NT2/D1 (cell line): Measurements from ENCODE around the gene KCNQ1.

ENCODE experiments used
- DNase-seq: peaks from one replicate; pipeline ENCODE4 v3.0.0-alpha.2; 2011; ENCODE audit warnings: low read depth, low spot score
- H3K27me3 ChIP-seq: 2 replicates; pipeline ENCODE4 v1.6.0; 2011; ENCODE audit warnings: mild to moderate bottlenecking; ENCODE audit not compliant: insufficient read length, insufficient read depth
- H3K36me3 ChIP-seq: 2 replicates; pipeline ENCODE4 v1.6.1; 2011; ENCODE audit warnings: mild to moderate bottlenecking, low read length, mixed read lengths; ENCODE audit not compliant: insufficient read depth, insufficient read length
- H3K4me1 ChIP-seq: 2 replicates; pipeline ENCODE4 v1.5.1; 2011; ENCODE audit not compliant: insufficient read depth, insufficient read length
- H3K4me3 ChIP-seq: 2 replicates; pipeline ENCODE4 v1.5.1; 2011; ENCODE audit warnings: low read depth; ENCODE audit not compliant: insufficient read length
- H3K9ac ChIP-seq: 2 replicates; pipeline ENCODE4 v1.6.0; 2011; ENCODE audit warnings: low read depth; ENCODE audit not compliant: insufficient read length
- H3K9me3 ChIP-seq: 2 replicates; pipeline ENCODE4 v1.5.1; 2011; ENCODE audit warnings: mild to moderate bottlenecking, low read length; ENCODE audit not compliant: insufficient read depth
- SUZ12 ChIP-seq: IDR thresholded peaks from 2 replicates; pipeline ENCODE4 v1.6.1; 2011; ENCODE audit not compliant: insufficient read length, insufficient read depth; ENCODE audit errors: extremely low read depth
- YY1 ChIP-seq: IDR thresholded peaks from 2 replicates; pipeline ENCODE4 v1.6.1; 2011; ENCODE audit not compliant: insufficient read length, insufficient read depth
- ZNF274 ChIP-seq: IDR thresholded peaks from 2 replicates; pipeline ENCODE4 v1.6.1; 2011; ENCODE audit warnings: mild to moderate bottlenecking, low read depth, low read length

The KCNQ1 gene

GRCh38 chr11:2813141-2813908, 368.5 kb downstream of the KCNQ1 start:
- Histone ChIP-seq H3K9ac (no peak overlapping the region), H3K9me3 (peaks cover 19% of the 10 kb centered on the region; the same call in 1 of the 2 replicates), H3K4me1 (peaks cover 22% of the 10 kb centered on the region), H3K36me3 (no peaks in the 10 kb centered on the region), H3K4me3 (no peak overlapping the region), H3K27me3 (peaks cover 40% of the 10 kb centered on the region)
- TF ChIP-seq ZNF274 (no peak), SUZ12 (no peak), YY1 (no peak)
- no peak for DNase-seq

- H3K9me3 ChIP-seq: peaks cover 23% of the 10 kb centered on the region
- H3K27me3 ChIP-seq: peaks cover 38% of the 10 kb centered on the region
- DNase-seq: no peak
- H3K4me1 ChIP-seq: peaks cover 22% of the 10 kb centered on the region
- no peak overlapping the region for H3K9ac ChIP-seq
- no peak for TF ChIP-seq ZNF274
- no peak for TF ChIP-seq YY1
- no peak for TF ChIP-seq SUZ12
- H3K4me3 ChIP-seq: no peak overlapping the region
- no peaks in the 10 kb centered on the region for H3K36me3 ChIP-seq
These were observed 369.2 kb downstream of the KCNQ1 start for GRCh38 chr11:2813968-2814367.

GRCh38 chr11:2814751-2815150, 369.9 kb downstream of the KCNQ1 start:
- no peak overlapping the region for H3K4me3 ChIP-seq
- TF ChIP-seq SUZ12: no peak
- TF ChIP-seq ZNF274: no peak
- TF ChIP-seq YY1: no peak
- H3K9me3 ChIP-seq: peaks cover 26% of the 10 kb centered on the region
- no peak for DNase-seq
- no peak overlapping the region for H3K9ac ChIP-seq
- peaks cover 22% of the 10 kb centered on the region for H3K4me1 ChIP-seq
- H3K27me3 ChIP-seq: peaks cover 31% of the 10 kb centered on the region
- no peaks in the 10 kb centered on the region for H3K36me3 ChIP-seq

GRCh38 chr11:2815762-2816496, 371.1 kb downstream of the KCNQ1 start:
- Histone ChIP-seq H3K9me3 (peaks cover 28% of the 10 kb centered on the region), H3K9ac (no peak overlapping the region)
- no peak for TF ChIP-seq SUZ12
- no peak for TF ChIP-seq YY1
- TF ChIP-seq ZNF274: no peak

GRCh38 chr11:2816523-2816922, 371.7 kb downstream of the KCNQ1 start:
- TF ChIP-seq YY1: no peak
- no peak for TF ChIP-seq SUZ12
- Histone ChIP-seq H3K36me3 (no peaks in the 10 kb centered on the region), H3K9ac (no peak overlapping the region), H3K9me3 (peaks cover 34% of the 10 kb centered on the region), H3K4me3 (no peak overlapping the region), H3K4me1 (peaks cover 22% of the 10 kb centered on the region), H3K27me3 (peaks cover 23% of the 10 kb centered on the region)
- DNase-seq: no peak

More at GRCh38 chr11:2815762-2816496, 371.1 kb downstream of the KCNQ1 start:
- no peaks in the 10 kb centered on the region for H3K36me3 ChIP-seq
- H3K27me3 ChIP-seq: peaks cover 25% of the 10 kb centered on the region
- H3K4me3 ChIP-seq: no peak overlapping the region
- H3K4me1 ChIP-seq: peaks cover 22% of the 10 kb centered on the region
- DNase-seq: no peak

GRCh38 chr11:2816941-2817421, 372.2 kb downstream of the KCNQ1 start:
- no peaks in the 10 kb centered on the region for H3K36me3 ChIP-seq
- H3K4me1 ChIP-seq: peaks cover 19% of the 10 kb centered on the region
- peaks cover 24% of the 10 kb centered on the region for H3K27me3 ChIP-seq
- H3K4me3 ChIP-seq: no peak overlapping the region
- TF ChIP-seq YY1: no peak
- TF ChIP-seq SUZ12: no peak
- no peak for TF ChIP-seq ZNF274
- DNase-seq: no peak
- peaks cover 37% of the 10 kb centered on the region for H3K9me3 ChIP-seq
- H3K9ac ChIP-seq: no peak overlapping the region

- H3K9ac ChIP-seq: no peak overlapping the region
- H3K27me3 ChIP-seq: peaks cover 23% of the 10 kb centered on the region
- no peak overlapping the region for H3K4me3 ChIP-seq
- no peak for DNase-seq
- peaks cover 14% of the 10 kb centered on the region for H3K4me1 ChIP-seq
- TF ChIP-seq ZNF274: no peak
- no peak for TF ChIP-seq YY1
- no peak for TF ChIP-seq SUZ12
- peaks cover 41% of the 10 kb centered on the region for H3K9me3 ChIP-seq
- H3K36me3 ChIP-seq: no peaks in the 10 kb centered on the region
These were observed 372.6 kb downstream of the KCNQ1 start for GRCh38 chr11:2817431-2817830.
